IMR-90 (cell line): ENCODE data around the gene RELT. TPM values are rescaled to one million over a fixed set of nuclear protein-coding genes. Genes with fewer than 3 reads are reported as not detected.

Experiments used
- ATAC-seq: fragments of 200-7000 bp; cut with Tn5 transposase; 2 replicates; pipeline ENCODE4 v1.9.1; 2020; ENCODE audit warnings: low read depth, mild to moderate bottlenecking, moderate library complexity
- BruUV-seq: library from RNA; stranded (reverse); fragments of 400-500 nt; replicated peaks from 2 replicates; lab custom pipeline; 2021; lab: Mats Ljungman, UMichigan
- CTCF ChIA-PET: fragments of 300-600 bp; formaldehyde crosslinking; extraction: SDS; loops from one replicate; lab custom pipeline; 2021; ENCODE audit warnings: antibody characterized with exemption; lab: Yijun Ruan, JAX
- POLR2A ChIA-PET: fragments of 300-600 bp; sonication (Branson Sonifier 250); formaldehyde crosslinking; loops from one replicate; lab custom pipeline; 2022; ENCODE audit warnings: antibody characterized with exemption; ENCODE audit not compliant: unreplicated experiment; lab: Charles Lee
- DNase-seq: peaks from one replicate; pipeline ENCODE4 v3.0.0; 2013
- H2AFZ ChIP-seq: replicated peaks from 2 replicates; pipeline ENCODE3; 2013; ENCODE audit warnings: low read length, mild to moderate bottlenecking; ENCODE audit not compliant: poor library complexity
- H2AK5ac ChIP-seq: 2 replicates; pipeline ENCODE4 v1.6.1; 2013; ENCODE audit warnings: low read depth, low read length, inconsistent platforms
- H2AK9ac ChIP-seq: replicated peaks from 2 replicates; pipeline ENCODE3; 2013; ENCODE audit warnings: mild to moderate bottlenecking, low read depth, low read length, moderate library complexity; ENCODE audit not compliant: poor library complexity
- H2BK120ac ChIP-seq: 2 replicates; pipeline ENCODE4 v1.6.1; 2013; ENCODE audit warnings: low read depth, low read length, inconsistent platforms
- H2BK15ac ChIP-seq: 3 replicates; pipeline ENCODE4 v1.6.1; 2013; ENCODE audit warnings: low read depth, low read length, inconsistent platforms
- H2BK20ac ChIP-seq: 2 replicates; pipeline ENCODE4 v1.6.1; 2013; ENCODE audit warnings: low read depth, mild to moderate bottlenecking, inconsistent platforms, low read length, moderate library complexity
- H2BK5ac ChIP-seq: 2 replicates; pipeline ENCODE4 v1.6.1; 2013; ENCODE audit warnings: mild to moderate bottlenecking, low read depth, low read length, inconsistent platforms; ENCODE audit not compliant: poor library complexity, severe bottlenecking
- H3K14ac ChIP-seq: replicated peaks from 2 replicates; pipeline ENCODE4 v1.6.1; 2013; ENCODE audit warnings: low read depth, low read length, inconsistent platforms
- H3K18ac ChIP-seq: 2 replicates; pipeline ENCODE4 v1.6.1; 2013; ENCODE audit warnings: low read depth, low read length, control low read depth
- H3K23ac ChIP-seq: 2 replicates; pipeline ENCODE4 v1.6.1; 2013; ENCODE audit warnings: low read depth, low read length, inconsistent platforms
- H3K27ac ChIP-seq: 2 replicates; pipeline ENCODE4 v1.5.1; 2013; ENCODE audit warnings: mild to moderate bottlenecking, control low read depth, low read length; ENCODE audit not compliant: insufficient read depth
- H3K27me3 ChIP-seq: 2 replicates; pipeline ENCODE4 v1.6.1; 2013; ENCODE audit warnings: low read length; ENCODE audit not compliant: control insufficient read depth, insufficient read depth
- H3K36me3 ChIP-seq: 2 replicates; pipeline ENCODE4 v1.6.1; 2013; ENCODE audit warnings: low read length, mixed read lengths; ENCODE audit not compliant: control insufficient read depth, insufficient read depth
- H3K4ac ChIP-seq: 2 replicates; pipeline ENCODE4 v1.6.1; 2013; ENCODE audit warnings: low read depth, low read length, inconsistent platforms
- H3K4me1 ChIP-seq: 2 replicates; pipeline ENCODE4 v1.6.1; 2013; ENCODE audit warnings: low read length, mixed read lengths; ENCODE audit not compliant: control insufficient read depth, insufficient read depth
- H3K4me2 ChIP-seq: 2 replicates; pipeline ENCODE4 v1.6.1; 2013; ENCODE audit warnings: low read depth, mild to moderate bottlenecking, control low read depth, low read length, moderate library complexity
- H3K4me3 ChIP-seq: 2 replicates; pipeline ENCODE4 v1.5.1; 2013; ENCODE audit warnings: low read depth, mild to moderate bottlenecking, control low read depth, low read length, moderate library complexity; ENCODE audit not compliant: insufficient read depth
- H3K56ac ChIP-seq: 2 replicates; pipeline ENCODE4 v1.6.1; 2013; ENCODE audit warnings: low read length, inconsistent platforms; ENCODE audit not compliant: insufficient read depth; ENCODE audit errors: extremely low read depth
- H3K79me1 ChIP-seq, 2 experiments: 2 replicates each; pipeline ENCODE4 v1.6.1; 2013; ENCODE audit warnings: low read length in 2 of 2, inconsistent platforms in 1 of 2, low read depth in 1 of 2
- H3K9ac ChIP-seq: 2 replicates; pipeline ENCODE4 v1.6.1; 2013; ENCODE audit warnings: low read depth, low read length, control low read depth
- H3K9me1 ChIP-seq: 2 replicates; pipeline ENCODE4 v1.6.1; 2013; ENCODE audit warnings: low read length, inconsistent platforms; ENCODE audit not compliant: insufficient read depth
- H3K9me3 ChIP-seq: 2 replicates; pipeline ENCODE4 v1.6.1; 2013; ENCODE audit warnings: low read length; ENCODE audit not compliant: control insufficient read depth, insufficient read depth
- H4K20me1 ChIP-seq: 2 replicates; pipeline ENCODE4 v1.6.1; 2013; ENCODE audit warnings: low read length, inconsistent platforms; ENCODE audit not compliant: insufficient read depth
- H4K5ac ChIP-seq: 2 replicates; pipeline ENCODE4 v1.6.1; 2013; ENCODE audit warnings: mild to moderate bottlenecking, low read depth, low read length, control low read depth
- H4K8ac ChIP-seq, 2 experiments: 2 replicates each; pipeline ENCODE4 v1.6.1; 2013; ENCODE audit warnings: low read depth in 2 of 2, low read length in 2 of 2, control low read depth in 1 of 2, inconsistent platforms in 1 of 2
- H4K91ac ChIP-seq: 2 replicates; pipeline ENCODE4 v1.6.1; 2013; ENCODE audit warnings: low read depth, low read length, inconsistent platforms; ENCODE audit not compliant: insufficient read depth
- MAZ ChIP-seq: IDR thresholded peaks from 2 replicates; pipeline ENCODE4 v1.6.1; 2012; ENCODE audit warnings: low read depth, mild to moderate bottlenecking, low read length, improper control_type of control experiment, moderate library complexity, borderline replicate concordance
- WGBS, 2 experiments: methylation state at CpG; one replicate each; pipeline versions ENCODE4 v1.1.5 to v1.1.7; 2013; ENCODE audit warnings: missing lambda C conversion rate in 2 of 2; ENCODE audit not compliant: insufficient read length in 1 of 2; ENCODE audit errors: extremely low coverage in 2 of 2; 5-methylcytosine and 5-hydroxymethylcytosine counted together
- dilution Hi-C: fragments of 300-500 bp; cut with HindIII; formaldehyde crosslinking; loops from one replicate; pipeline ENCODE4 v1.14.3; 2018; ENCODE audit warnings: low sequenced_read_pairs; ENCODE audit not compliant: unreplicated experiment
- in situ Hi-C: fragments of 300-500 bp; cut with MboI; formaldehyde crosslinking; loops from 3 replicates; pipeline ENCODE4 v1.14.3; 2019; ENCODE audit warnings: low sequenced_read_pairs, inconsistent platforms, mixed read lengths
- intact Hi-C: fragments of 100-400 bp; cut with micrococcal nuclease; formaldehyde crosslinking; loops from 2 replicates; pipeline ENCODE4 v1.10.0; 2022
- polyA plus RNA-seq, 3 experiments: library from polyadenylated mRNA; depleted of rRNA; stranded (reverse); fragments of >200 nt; gene quantifications; 2 replicates each; pipeline ENCODE4 v1.2.3, GENCODE V29; 2012; ENCODE audit warnings: low replicate concordance in 1 of 3
- total RNA-seq: library from RNA; depleted of rRNA; stranded (reverse); fragments of >200 nt; gene quantifications from 2 replicates; pipeline ENCODE4 v1.2.3, GENCODE V29; 2012

The RELT gene
- total and polyA plus RNA-seq, 2 of the 4 experiments (the other 2 are of a cell fraction) = 2.3 to 5.3 TPM

- Histone ChIP-seq H4K8ac (no peak overlapping the region), H3K18ac (no peak overlapping the region), H3K4me3 (no peak overlapping the region), H3K23ac (no peak overlapping the region), H2AK5ac (no peak overlapping the region), H3K79me1 (peaks cover 31 to 76% of the 10 kb centered on the region in 2 experiments), H2AK9ac (no peak overlapping the region), H2BK15ac (no peak overlapping the region), H2BK5ac (no peak overlapping the region), H4K91ac (no peak overlapping the region), H3K4ac (no peak overlapping the region), H3K36me3 (no peaks in the 10 kb centered on the region), H3K9ac (no peak overlapping the region), H4K20me1 (peaks cover 59% of the 10 kb centered on the region; the same call in 1 of the 2 replicates), H4K5ac (no peak overlapping the region), H3K27me3 (no peaks in the 10 kb centered on the region), H3K9me1 (peaks cover 14% of the 10 kb centered on the region; the same call in 1 of the 2 replicates), H3K14ac (no peak overlapping the region), H3K4me1 (peaks cover 24% of the 10 kb centered on the region; the same call in 1 of the 2 replicates), H3K9me3 (no peaks in the 10 kb centered on the region), H3K4me2 (no peak overlapping the region), H3K27ac (no peak overlapping the region), H2AFZ (no peak overlapping the region), H3K56ac (no peak overlapping the region), H2BK120ac (no peak overlapping the region), H2BK20ac (no peak overlapping the region)
- DNase-seq (no peak), ATAC-seq (no peak)
- in situ Hi-C loops = no loop called here
- no TSS peak for BruUV-seq
- POLR2A ChIA-PET = no interaction called here
- no CpG with 5 or more reads among the region's 4 CpGs for WGBS, 2 experiments
- intact Hi-C loops = no loop called here
- TF ChIP-seq MAZ = no peak
- CTCF ChIA-PET = no interaction called here
- dilution Hi-C loops = no loop called here
These were observed 4.8 kb downstream of the RELT start for GRCh38 chr11:73380897-73381410.
